PC-9 (cell line): ENCODE results near the gene RNASET2. TPM values are rescaled to one million over a fixed set of nuclear protein-coding genes. Genes with fewer than 3 reads are reported as not detected.

ENCODE experiments used
- BruUV-seq: library from RNA; stranded (reverse); fragments of 400-500 nt; replicated peaks from 2 replicates; lab custom pipeline; 2021; lab: Mats Ljungman, UMichigan
- CTCF ChIA-PET: fragments of 300-600 bp; sonication (Branson Sonifier 250); formaldehyde crosslinking; loops from one replicate; lab custom pipeline; 2022; ENCODE audit warnings: antibody characterized with exemption; lab: Charles Lee
- POLR2A ChIA-PET: fragments of 300-600 bp; sonication (Branson Sonifier 250); formaldehyde crosslinking; loops from one replicate; lab custom pipeline; 2022; ENCODE audit warnings: antibody characterized with exemption; ENCODE audit not compliant: unreplicated experiment; lab: Charles Lee
- DNase-seq, 2 experiments: peaks; one replicate each; pipeline versions ENCODE4 v3.0.0 to v3.0.0-alpha.2; 2015 to 2022; ENCODE audit warnings: mixed read lengths in 1 of 2
- H2AFZ ChIP-seq: fragments of 200-600 bp; sonication (generic); 2 replicates; pipeline ENCODE4 v1.8.1; 2017; ENCODE audit warnings: antibody characterized with exemption
- H3F3A ChIP-seq: fragments of 200-600 bp; sonication (generic); 2 replicates; pipeline ENCODE4 v1.8.1; 2017; ENCODE audit warnings: antibody characterized with exemption, mild to moderate bottlenecking, low read depth; ENCODE audit not compliant: insufficient read depth
- H3K27ac ChIP-seq: fragments of 200-600 bp; sonication (generic); 2 replicates; pipeline ENCODE4 v1.6.1; 2016; ENCODE audit warnings: mixed run types
- H3K27me3 ChIP-seq: fragments of 200-600 bp; sonication (generic); 2 replicates; pipeline ENCODE4 v1.6.1; 2016; ENCODE audit warnings: low read depth, mixed run types; ENCODE audit not compliant: insufficient read depth
- H3K36me3 ChIP-seq: fragments of 200-600 bp; sonication (generic); 2 replicates; pipeline ENCODE4 v1.6.1; 2016; ENCODE audit warnings: low read depth, mixed run types
- H3K4me1 ChIP-seq: fragments of 200-600 bp; sonication (generic); replicated peaks from 2 replicates; pipeline ENCODE4 v1.6.1; 2016; ENCODE audit warnings: mixed run types; ENCODE audit not compliant: insufficient read depth
- H3K4me2 ChIP-seq: fragments of 200-600 bp; sonication (generic); 2 replicates; pipeline ENCODE4 v1.6.1; 2017; ENCODE audit warnings: mixed run types
- H3K4me3 ChIP-seq: fragments of 200-600 bp; sonication (generic); 2 replicates; pipeline ENCODE4 v1.6.1; 2016; ENCODE audit warnings: mixed run types
- H3K79me2 ChIP-seq: fragments of 200-600 bp; sonication (generic); 2 replicates; pipeline ENCODE4 v1.6.1; 2017; ENCODE audit warnings: low read depth, mixed run types
- H3K9me2 ChIP-seq: fragments of 200-600 bp; sonication (generic); 2 replicates; pipeline ENCODE4 v1.8.1; 2017; ENCODE audit warnings: mild to moderate bottlenecking; ENCODE audit not compliant: insufficient read depth
- H3K9me3 ChIP-seq: fragments of 200-600 bp; sonication (generic); 2 replicates; pipeline ENCODE4 v1.8.1; 2016; ENCODE audit warnings: low read depth; ENCODE audit not compliant: insufficient read depth
- H4K20me1 ChIP-seq: fragments of 200-600 bp; sonication (generic); 2 replicates; pipeline ENCODE4 v1.8.1; 2017; ENCODE audit not compliant: insufficient read depth
- EZH2 ChIP-seq: fragments of 200-600 bp; sonication (generic); IDR thresholded peaks from 2 replicates; pipeline ENCODE4 v1.8.0; 2017; ENCODE audit warnings: antibody characterized with exemption, low read depth
- intact Hi-C: fragments of 100-400 bp; cut with micrococcal nuclease; formaldehyde crosslinking; loops from one replicate; pipeline ENCODE4 v1.10.0; 2022; ENCODE audit not compliant: unreplicated experiment
- total RNA-seq: library from RNA; stranded (reverse); gene quantifications from 2 replicates; pipeline ENCODE4 v1.2.3, GENCODE V29; 2021
- TF ChIP-seq, protein P1 (sequence below): fragments of 200-600 bp; sonication (generic); conservative IDR thresholded peaks from 2 replicates; pipeline ENCODE4 v1.6.1; 2017; ENCODE audit warnings: mixed run types, antibody characterized with exemption, mild to moderate bottlenecking, moderate library complexity

The RNASET2 gene
- total RNA-seq, 1 experiment from 2014 or later: 16.3 TPM

DNA sequence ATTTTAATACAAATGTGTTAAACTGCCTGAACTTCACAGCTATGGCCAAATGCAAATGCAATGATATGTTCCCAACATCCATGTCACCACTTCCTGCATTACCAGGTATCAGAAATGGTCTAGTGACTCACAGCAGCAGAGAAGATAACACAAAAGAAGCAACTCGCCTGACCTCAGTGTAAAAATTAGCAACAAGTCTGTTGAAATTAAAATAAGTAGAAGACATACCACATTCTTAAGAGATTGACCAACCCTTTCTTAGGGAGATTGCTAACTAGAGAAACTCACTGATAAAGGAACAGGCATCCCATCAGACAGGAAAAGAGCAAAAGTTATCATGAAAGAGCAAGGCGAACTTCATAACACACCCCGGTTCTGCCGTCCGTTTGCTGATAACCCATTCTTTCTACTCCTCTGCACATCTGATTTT is 45.1 kb downstream of the RNASET2 start:
- CTCF ChIA-PET: no interaction called here
- BruUV-seq: no TSS peak

DNA sequence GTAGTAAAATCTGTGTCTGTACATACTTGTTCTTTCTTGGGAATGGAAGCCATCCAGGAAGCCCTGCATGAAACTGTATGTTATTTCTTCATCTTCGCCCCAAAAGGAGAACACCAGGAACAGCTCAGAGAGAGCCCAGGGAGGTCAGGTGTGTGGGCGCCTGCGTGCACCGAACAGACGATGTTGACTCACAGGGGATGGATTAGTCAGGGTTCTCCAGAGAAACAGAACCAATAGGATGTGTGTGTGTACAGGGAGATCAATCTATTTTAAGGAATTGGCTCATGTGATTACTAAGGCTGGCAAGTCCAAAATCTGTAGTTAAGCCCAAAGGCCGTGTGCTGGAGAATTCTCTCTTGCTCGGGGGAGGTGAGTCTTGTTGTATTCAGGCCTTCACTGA is 45.7 kb downstream of the RNASET2 start:
- Histone ChIP-seq H3F3A (no peaks in the 10 kb centered on the region), H3K27me3 (no peaks in the 10 kb centered on the region), H3K79me2 (no peaks in the 10 kb centered on the region), H3K27ac (no peak overlapping the region), H3K4me3 (no peak overlapping the region), H3K4me1 (no peaks in the 10 kb centered on the region), H3K9me2 (no peaks in the 10 kb centered on the region), H3K9me3 (no peaks in the 10 kb centered on the region), H2AFZ (no peak overlapping the region), H4K20me1 (no peaks in the 10 kb centered on the region), H3K4me2 (no peak overlapping the region), H3K36me3 (no peaks in the 10 kb centered on the region)
- BruUV-seq: no TSS peak
- no peak for TF ChIP-seq EZH2
- TF ChIP-seq, protein P1, sequence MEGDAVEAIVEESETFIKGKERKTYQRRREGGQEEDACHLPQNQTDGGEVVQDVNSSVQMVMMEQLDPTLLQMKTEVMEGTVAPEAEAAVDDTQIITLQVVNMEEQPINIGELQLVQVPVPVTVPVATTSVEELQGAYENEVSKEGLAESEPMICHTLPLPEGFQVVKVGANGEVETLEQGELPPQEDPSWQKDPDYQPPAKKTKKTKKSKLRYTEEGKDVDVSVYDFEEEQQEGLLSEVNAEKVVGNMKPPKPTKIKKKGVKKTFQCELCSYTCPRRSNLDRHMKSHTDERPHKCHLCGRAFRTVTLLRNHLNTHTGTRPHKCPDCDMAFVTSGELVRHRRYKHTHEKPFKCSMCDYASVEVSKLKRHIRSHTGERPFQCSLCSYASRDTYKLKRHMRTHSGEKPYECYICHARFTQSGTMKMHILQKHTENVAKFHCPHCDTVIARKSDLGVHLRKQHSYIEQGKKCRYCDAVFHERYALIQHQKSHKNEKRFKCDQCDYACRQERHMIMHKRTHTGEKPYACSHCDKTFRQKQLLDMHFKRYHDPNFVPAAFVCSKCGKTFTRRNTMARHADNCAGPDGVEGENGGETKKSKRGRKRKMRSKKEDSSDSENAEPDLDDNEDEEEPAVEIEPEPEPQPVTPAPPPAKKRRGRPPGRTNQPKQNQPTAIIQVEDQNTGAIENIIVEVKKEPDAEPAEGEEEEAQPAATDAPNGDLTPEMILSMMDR: no peak
- intact Hi-C loops: no loop called here
- POLR2A ChIA-PET: no interaction called here
- CTCF ChIA-PET: no interaction called here
- DNase-seq: no peak

More for the DNA sequence above, 45.1 kb downstream of the RNASET2 start:
- no peaks in the 10 kb centered on the region for H4K20me1 ChIP-seq
- no peak for DNase-seq
- TF ChIP-seq, protein P1: no peak
- H3K4me1 ChIP-seq: no peaks in the 10 kb centered on the region
- no peaks in the 10 kb centered on the region for H3K79me2 ChIP-seq
- H3K27ac ChIP-seq: no peak overlapping the region
- H3K9me3 ChIP-seq: no peaks in the 10 kb centered on the region
- H2AFZ ChIP-seq: no peak overlapping the region
- H3K4me3 ChIP-seq: no peak overlapping the region
- H3K36me3 ChIP-seq: no peaks in the 10 kb centered on the region
- H3K4me2 ChIP-seq: no peak overlapping the region
- H3F3A ChIP-seq: no peaks in the 10 kb centered on the region
- POLR2A ChIA-PET: no interaction called here
- H3K9me2 ChIP-seq: no peaks in the 10 kb centered on the region
- intact Hi-C loops: no loop called here
- H3K27me3 ChIP-seq: no peaks in the 10 kb centered on the region

DNA sequence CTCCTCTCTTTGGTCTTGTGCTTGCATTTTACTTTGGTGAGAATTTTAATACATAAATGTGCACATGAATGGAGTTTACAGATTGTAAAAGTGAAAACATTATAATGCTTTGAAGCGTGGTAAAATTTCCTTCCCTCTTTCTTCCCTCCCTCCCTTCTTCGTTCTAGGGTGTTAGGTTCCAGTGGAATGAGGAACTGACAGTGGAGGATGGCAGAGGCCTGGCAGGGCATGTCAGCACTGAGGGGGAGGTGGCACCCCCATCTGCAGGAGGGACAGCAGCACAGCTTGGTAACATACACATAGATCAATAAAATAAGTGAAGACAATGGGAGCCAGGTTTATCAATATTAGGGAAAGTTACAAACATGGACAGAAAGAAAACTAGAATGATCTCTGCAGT is 47.5 kb downstream of the RNASET2 start:
- Histone ChIP-seq H3K27ac (no peak overlapping the region), H3K4me3 (no peak overlapping the region), H2AFZ (no peak overlapping the region), H3K4me2 (no peak overlapping the region), H3K27me3 (no peaks in the 10 kb centered on the region), H3K9me2 (no peaks in the 10 kb centered on the region), H3K79me2 (no peaks in the 10 kb centered on the region), H3F3A (no peaks in the 10 kb centered on the region), H3K36me3 (no peaks in the 10 kb centered on the region), H3K4me1 (no peaks in the 10 kb centered on the region), H3K9me3 (no peaks in the 10 kb centered on the region), H4K20me1 (no peaks in the 10 kb centered on the region)
- BruUV-seq: no TSS peak
- ChIA-PET CTCF (no interaction called here), POLR2A (no interaction called here)
- intact Hi-C loops: no loop called here
- no peak for DNase-seq
- no peak for TF ChIP-seq EZH2
- TF ChIP-seq, protein P1: no peak
